Astrocyte (in vitro differentiated cells and primary cell): ENCODE data around the gene SEC23B. TPM values are rescaled to one million over a fixed set of nuclear protein-coding genes. Genes with fewer than 3 reads are reported as not detected.

ENCODE experiments used
- DNase-seq: peaks from one replicate; pipeline ENCODE4 v3.0.0-alpha.2; 2010; ENCODE audit warnings: low read depth
- FAIRE-seq: peaks from 2 replicates; lab custom pipeline; 2011; peaks lifted over from hg19 to GRCh38; lab: Jason Lieb, UNC
- H2AFZ ChIP-seq: 2 replicates; pipeline ENCODE4 v1.6.0; 2012; ENCODE audit warnings: low read depth, low read length, inconsistent platforms
- H3K27ac ChIP-seq: 2 replicates; pipeline ENCODE4 v1.5.1; 2011; ENCODE audit warnings: low read depth, low read length, inconsistent platforms
- H3K27me3 ChIP-seq: 2 replicates; pipeline ENCODE4 v1.6.0; 2011; ENCODE audit warnings: low read length, inconsistent platforms; ENCODE audit not compliant: insufficient read depth
- H3K36me3 ChIP-seq: 2 replicates; pipeline ENCODE4 v1.5.1; 2011; ENCODE audit warnings: low read length, inconsistent platforms; ENCODE audit not compliant: insufficient read depth
- H3K4me1 ChIP-seq: 2 replicates; pipeline ENCODE4 v1.5.1; 2011; ENCODE audit warnings: low read length, inconsistent platforms; ENCODE audit not compliant: insufficient read depth
- H3K4me2 ChIP-seq: 2 replicates; pipeline ENCODE4 v1.6.0; 2012; ENCODE audit warnings: low read length, inconsistent platforms
- H3K4me3 ChIP-seq: 2 replicates; pipeline ENCODE4 v1.5.1; 2011; ENCODE audit warnings: low read depth, mild to moderate bottlenecking, low read length, inconsistent platforms; ENCODE audit not compliant: insufficient read depth
- H3K79me2 ChIP-seq: 2 replicates; pipeline ENCODE4 v1.6.0; 2012; ENCODE audit warnings: mild to moderate bottlenecking, low read length, inconsistent platforms; ENCODE audit not compliant: insufficient read depth
- H3K9ac ChIP-seq: 2 replicates; pipeline ENCODE4 v1.6.0; 2012; ENCODE audit warnings: mild to moderate bottlenecking, low read length, inconsistent platforms
- H3K9me3 ChIP-seq: 2 replicates; pipeline ENCODE4 v1.5.1; 2012; ENCODE audit warnings: low read depth, mild to moderate bottlenecking, low read length, inconsistent platforms; ENCODE audit not compliant: insufficient read depth
- H4K20me1 ChIP-seq: 2 replicates; pipeline ENCODE4 v1.6.0; 2012; ENCODE audit warnings: low read length, inconsistent platforms; ENCODE audit not compliant: insufficient read depth
- H3K27ac Mint-ChIP-seq: one replicate; pipeline ENCODE4 v1.8.0; 2021; ENCODE audit warnings: mild to moderate bottlenecking, mixed read lengths; ENCODE audit not compliant: unreplicated experiment
- H3K27me3 Mint-ChIP-seq: one replicate; pipeline ENCODE4 v1.8.0; 2021; ENCODE audit warnings: low read depth, mixed read lengths; ENCODE audit not compliant: unreplicated experiment
- H3K36me3 Mint-ChIP-seq: one replicate; pipeline ENCODE4 v1.8.0; 2021; ENCODE audit warnings: low read depth, mixed read lengths; ENCODE audit not compliant: unreplicated experiment
- H3K4me1 Mint-ChIP-seq: one replicate; pipeline ENCODE4 v1.8.0; 2021; ENCODE audit warnings: low read depth, mixed read lengths; ENCODE audit not compliant: unreplicated experiment
- H3K4me3 Mint-ChIP-seq: one replicate; pipeline ENCODE4 v1.8.0; 2021; ENCODE audit warnings: mild to moderate bottlenecking, moderate library complexity, mixed read lengths; ENCODE audit not compliant: unreplicated experiment
- H3K9me3 Mint-ChIP-seq: one replicate; pipeline ENCODE4 v1.8.0; 2021; ENCODE audit warnings: mild to moderate bottlenecking, mixed read lengths; ENCODE audit not compliant: unreplicated experiment
- CTCF ChIP-seq: IDR thresholded peaks from 2 replicates; pipeline ENCODE4 v1.5.1; 2011; ENCODE audit warnings: low read depth, mild to moderate bottlenecking, inconsistent platforms, low read length, moderate library complexity; ENCODE audit not compliant: insufficient read depth
- EZH2 ChIP-seq: IDR thresholded peaks from 2 replicates; pipeline ENCODE4 v1.6.1; 2012; ENCODE audit warnings: mild to moderate bottlenecking, low read length, inconsistent platforms; ENCODE audit not compliant: insufficient read depth
- total RNA-seq: library from RNA; stranded (reverse); gene quantifications from 2 replicates; pipeline ENCODE4 v1.2.1, GENCODE V29; 2021

SEC23B gene
- total RNA-seq, 1 donor from 2014 or later, result 61.5 TPM

GRCh38 chr20:18577942-18578341, 70.2 kb downstream of the SEC23B start:
- Mint-ChIP-seq H3K36me3 (no peaks in the 10 kb centered on the region), H3K27ac (no peak overlapping the region), H3K9me3 (no peaks in the 10 kb centered on the region), H3K4me3 (no peak overlapping the region), H3K4me1 (no peaks in the 10 kb centered on the region), H3K27me3 (no peaks in the 10 kb centered on the region)
- Histone ChIP-seq H3K9me3 (no peaks in the 10 kb centered on the region), H2AFZ (no peak overlapping the region), H3K4me2 (no peak overlapping the region), H3K27ac (no peak overlapping the region), H3K9ac (no peak overlapping the region), H4K20me1 (no peaks in the 10 kb centered on the region), H3K27me3 (no peaks in the 10 kb centered on the region), H3K36me3 (no peaks in the 10 kb centered on the region), H3K79me2 (no peaks in the 10 kb centered on the region), H3K4me3 (no peak overlapping the region), H3K4me1 (no peaks in the 10 kb centered on the region)
- TF ChIP-seq CTCF, result no peak
- TF ChIP-seq EZH2, result no peak
- FAIRE-seq (no peak), DNase-seq (no peak)

- Histone ChIP-seq H3K36me3 (no peaks in the 10 kb centered on the region), H3K27me3 (no peaks in the 10 kb centered on the region), H4K20me1 (no peaks in the 10 kb centered on the region), H3K27ac (no peak overlapping the region), H3K4me2 (no peak overlapping the region), H3K4me3 (no peak overlapping the region), H2AFZ (no peak overlapping the region), H3K9ac (no peak overlapping the region), H3K9me3 (no peaks in the 10 kb centered on the region), H3K4me1 (no peaks in the 10 kb centered on the region), H3K79me2 (no peaks in the 10 kb centered on the region)
- Mint-ChIP-seq H3K4me3 (no peak overlapping the region), H3K9me3 (no peaks in the 10 kb centered on the region), H3K4me1 (no peaks in the 10 kb centered on the region), H3K27ac (no peak overlapping the region), H3K36me3 (no peaks in the 10 kb centered on the region), H3K27me3 (no peaks in the 10 kb centered on the region)
- no peak for FAIRE-seq
- DNase-seq, result no peak
- TF ChIP-seq EZH2 (no peak), CTCF (no peak)
These were observed 70.8 kb downstream of the SEC23B start for GRCh38 chr20:18578581-18578980.

- Mint-ChIP-seq H3K4me1 (peaks cover under 1% of the 10 kb centered on the region), H3K27ac (no peak overlapping the region), H3K9me3 (no peaks in the 10 kb centered on the region), H3K36me3 (no peaks in the 10 kb centered on the region), H3K27me3 (no peaks in the 10 kb centered on the region), H3K4me3 (no peak overlapping the region)
- FAIRE-seq (no peak), DNase-seq (no peak)
- H3K9ac ChIP-seq, result no peak overlapping the region
- no peak overlapping the region for H3K27ac ChIP-seq
- no peak overlapping the region for H2AFZ ChIP-seq
- H3K27me3 ChIP-seq, result no peaks in the 10 kb centered on the region
- H3K4me1 ChIP-seq, result no peaks in the 10 kb centered on the region
- no peaks in the 10 kb centered on the region for H3K36me3 ChIP-seq
- H3K79me2 ChIP-seq, result no peaks in the 10 kb centered on the region
- H3K9me3 ChIP-seq, result no peaks in the 10 kb centered on the region
- TF ChIP-seq EZH2 (no peak), CTCF (no peak)
- H4K20me1 ChIP-seq, result no peaks in the 10 kb centered on the region
- H3K4me3 ChIP-seq, result no peak overlapping the region
- H3K4me2 ChIP-seq, result no peak overlapping the region
These were observed 72.3 kb downstream of the SEC23B start for GRCh38 chr20:18580012-18580411.
